Measurements from ENCODE around the gene ZNF549. TPM values are rescaled to one million over a fixed set of nuclear protein-coding genes. Genes with fewer than 3 reads are reported as not detected.

Gene ZNF549
- total and polyA plus RNA-seq, 7 experiments from 2014 or later, result 6.1 to 24.8 (median 11.3) TPM

GRCh38 chr19:57537953-57538547, 10.9 kb downstream of the ZNF549 start:
- H3K4me3 Mint-ChIP-seq, result peak overlapping the region in 1 of 10 donors; percentile 43
- H3K27me3 ChIP-seq (ENCODE audit: control insufficient read depth in 2 of 2, insufficient read depth in 2 of 2, low read length in 2 of 2), result no peaks in the 10 kb centered on the region
- peaks cover 35 to 82% (median 59%) of the 10 kb centered on the region in 3 experiments for H3K36me3 ChIP-seq (ENCODE audit: control insufficient read depth in 2 of 3, insufficient read depth in 3 of 3, low read length in 3 of 3)
- H3K36me3 Mint-ChIP-seq, result peaks cover 61 to 96% (median 94%) of the 10 kb centered on the region in 5 donors
- H3K9me3 ChIP-seq (ENCODE audit: control insufficient read depth in 2 of 3, low read length in 3 of 3), result peaks cover 37 to 94% (median 77%) of the 10 kb centered on the region in 3 experiments
- no peak overlapping the region for H3K27ac Mint-ChIP-seq
- H3K4me1 ChIP-seq (ENCODE audit: control insufficient read depth in 2 of 2, insufficient read depth in 2 of 2, low read length in 2 of 2), result no peaks in the 10 kb centered on the region
- no peaks in the 10 kb centered on the region for H3K27me3 Mint-ChIP-seq
- ATAC-seq (no peak), DNase-seq (no peak)
- peaks cover 0 to 3% (median 0%) of the 10 kb centered on the region in 7 donors for H3K4me1 Mint-ChIP-seq
- H3K27ac ChIP-seq (ENCODE audit: low read depth, low read length), result no peak overlapping the region
- intact Hi-C loops (cut with micrococcal nuclease), result no loop called here
- ChIA-PET CTCF (no interaction called here), POLR2A (no interaction called here)
- peaks cover 25 to 100% (median 83%) of the 10 kb centered on the region in 11 donors for H3K9me3 Mint-ChIP-seq
- peak overlapping the region; percentile 8 for H3K4me3 ChIP-seq (ENCODE audit: low read length)

- Histone ChIP-seq H3K4me3 (ENCODE audit: low read length) (peak overlapping the region; percentile 15), H3K27me3 (ENCODE audit: control insufficient read depth in 2 of 2, insufficient read depth in 2 of 2, low read length in 2 of 2) (no peaks in the 10 kb centered on the region), H3K9me3 (ENCODE audit: control insufficient read depth in 2 of 3, low read length in 3 of 3) (peaks cover 5 to 92% (median 39%) of the 10 kb centered on the region in 3 experiments), H3K27ac (ENCODE audit: low read depth, low read length) (no peak overlapping the region), H3K4me1 (ENCODE audit: control insufficient read depth in 2 of 2, insufficient read depth in 2 of 2, low read length in 2 of 2) (no peaks in the 10 kb centered on the region), H3K36me3 (ENCODE audit: control insufficient read depth in 2 of 3, insufficient read depth in 3 of 3, low read length in 3 of 3) (peaks cover 32 to 95% (median 32%) of the 10 kb centered on the region in 3 experiments)
- peaks cover 0 to 3% (median 0%) of the 10 kb centered on the region in 7 donors for H3K4me1 Mint-ChIP-seq
- no peak overlapping the region for H3K27ac Mint-ChIP-seq
- ATAC-seq (no peak), DNase-seq (no peak)
- no peaks in the 10 kb centered on the region for H3K27me3 Mint-ChIP-seq
- intact Hi-C loops (cut with micrococcal nuclease), result no loop called here
- H3K4me3 Mint-ChIP-seq, result no peak overlapping the region
- H3K36me3 Mint-ChIP-seq, result peaks cover 62 to 95% (median 89%) of the 10 kb centered on the region in 5 donors
- POLR2A ChIA-PET, result interaction anchor here (1.0 kb wide), 1 partner anchor 87 kb away, joined by 3 read pairs; no protein-coding TSS in a partner anchor
- H3K9me3 Mint-ChIP-seq, result peaks cover 19 to 100% (median 92%) of the 10 kb centered on the region in 11 donors
- CTCF ChIA-PET, result no interaction called here
Measured at GRCh38 chr19:57546513-57546912, 19.4 kb downstream of the ZNF549 start.

GRCh38 chr19:57552432-57552831, 25.3 kb downstream of the ZNF549 start:
- ATAC-seq, result no peak
- Histone ChIP-seq H3K27ac (ENCODE audit: low read depth, low read length) (no peak overlapping the region), H3K36me3 (ENCODE audit: control insufficient read depth in 2 of 3, insufficient read depth in 3 of 3, low read length in 3 of 3) (peaks cover 20 to 91% (median 64%) of the 10 kb centered on the region in 3 experiments), H3K4me1 (ENCODE audit: control insufficient read depth in 2 of 2, insufficient read depth in 2 of 2, low read length in 2 of 2) (no peaks in the 10 kb centered on the region), H3K9me3 (ENCODE audit: control insufficient read depth in 2 of 3, low read length in 3 of 3) (peaks cover 5 to 82% (median 38%) of the 10 kb centered on the region in 3 experiments), H3K4me3 (ENCODE audit: low read length) (no peak overlapping the region), H3K27me3 (ENCODE audit: control insufficient read depth in 2 of 2, insufficient read depth in 2 of 2, low read length in 2 of 2) (no peaks in the 10 kb centered on the region)
- Mint-ChIP-seq H3K36me3 (peaks cover 71 to 100% (median 98%) of the 10 kb centered on the region in 5 donors), H3K9me3 (peaks cover 16 to 99% (median 68%) of the 10 kb centered on the region in 11 donors), H3K27me3 (no peaks in the 10 kb centered on the region), H3K4me1 (peaks cover 0 to 11% (median 3%) of the 10 kb centered on the region in 7 donors), H3K4me3 (peak overlapping the region in 1 of 10 donors; percentile 12), H3K27ac (no peak overlapping the region)
- ChIA-PET CTCF (no interaction called here), POLR2A (no interaction called here)
- intact Hi-C loops (cut with micrococcal nuclease), result no loop called here
- no peak for DNase-seq

GRCh38 chr19:57557659-57558058, 30.5 kb downstream of the ZNF549 start:
- H3K27ac ChIP-seq (ENCODE audit: low read depth, low read length), result no peak overlapping the region
- no peak for ATAC-seq
- Mint-ChIP-seq H3K36me3 (peaks cover 31 to 70% (median 60%) of the 10 kb centered on the region in 5 donors), H3K27ac (peak overlapping the region in 4 of 9 donors; percentile 30 to 93 (median 88)), H3K4me1 (peaks cover 21 to 45% (median 33%) of the 10 kb centered on the region in 7 donors), H3K9me3 (peaks cover 3 to 85% (median 46%) of the 10 kb centered on the region in 11 donors), H3K27me3 (peaks cover 0 to 16% (median 4%) of the 10 kb centered on the region in 5 donors), H3K4me3 (peak overlapping the region in 9 of 10 donors; percentile 26 to 99 (median 97))
- H3K4me3 ChIP-seq (ENCODE audit: low read length), result peak overlapping the region; percentile 89
- ChIA-PET POLR2A (no interaction called here), CTCF (no interaction called here)
- intact Hi-C loops (cut with micrococcal nuclease), result loop anchor here in 1 of 2 donors (2.0 kb wide), 2 partner anchors 57 to 81 kb away; partner anchors contain the start of genes ZNF134 and ZNF772
- H3K36me3 ChIP-seq (ENCODE audit: control insufficient read depth in 2 of 3, insufficient read depth in 3 of 3, low read length in 3 of 3), result peaks cover 0 to 45% (median 36%) of the 10 kb centered on the region in 3 experiments
- no peaks in the 10 kb centered on the region for H3K27me3 ChIP-seq (ENCODE audit: control insufficient read depth in 2 of 2, insufficient read depth in 2 of 2, low read length in 2 of 2)
- peaks cover 16 to 19% of the 10 kb centered on the region in 2 donors for H3K4me1 ChIP-seq (ENCODE audit: control insufficient read depth in 2 of 2, insufficient read depth in 2 of 2, low read length in 2 of 2)
- peaks cover 0 to 33% (median 18%) of the 10 kb centered on the region in 3 experiments for H3K9me3 ChIP-seq (ENCODE audit: control insufficient read depth in 2 of 3, low read length in 3 of 3)
- DNase-seq, result no peak

- peak overlapping the region in 8 of 9 donors; percentile 30 to 93 (median 90) for H3K27ac Mint-ChIP-seq
- H3K27ac ChIP-seq (ENCODE audit: low read depth, low read length), result peak overlapping the region; percentile 82
- peaks cover 0 to 27% (median 14%) of the 10 kb centered on the region in 3 experiments for H3K9me3 ChIP-seq (ENCODE audit: control insufficient read depth in 2 of 3, low read length in 3 of 3)
- peak overlapping the region; percentile 87 to 99 (median 98) for H3K4me3 Mint-ChIP-seq
- ChIA-PET CTCF (no interaction called here), POLR2A (interaction anchor here (0.8 to 1.5 kb wide), 5 partner anchors 13 to 174 kb away, joined by 3 to 4 read pairs (median 3); partner anchors contain the start of gene ZNF549)
- no peaks in the 10 kb centered on the region for H3K27me3 ChIP-seq (ENCODE audit: control insufficient read depth in 2 of 2, insufficient read depth in 2 of 2, low read length in 2 of 2)
- DNase-seq, result no peak
- peaks cover 30 to 63% (median 52%) of the 10 kb centered on the region in 5 donors for H3K36me3 Mint-ChIP-seq
- H3K9me3 Mint-ChIP-seq, result peaks cover 6 to 85% (median 41%) of the 10 kb centered on the region in 11 donors
- peaks cover 21 to 45% (median 33%) of the 10 kb centered on the region in 7 donors for H3K4me1 Mint-ChIP-seq
- H3K4me3 ChIP-seq (ENCODE audit: low read length), result peak overlapping the region; percentile 89
- intact Hi-C loops (cut with micrococcal nuclease), result loop anchor here in 1 of 2 donors (2.0 kb wide), 2 partner anchors 56 to 82 kb away; partner anchors contain the start of genes ZNF134 and ZNF772
- no peak for ATAC-seq
- H3K27me3 Mint-ChIP-seq, result peaks cover 0 to 16% (median 4%) of the 10 kb centered on the region in 5 donors
- H3K36me3 ChIP-seq (ENCODE audit: control insufficient read depth in 2 of 3, insufficient read depth in 3 of 3, low read length in 3 of 3), result peaks cover 0 to 37% (median 28%) of the 10 kb centered on the region in 3 experiments
- H3K4me1 ChIP-seq (ENCODE audit: control insufficient read depth in 2 of 2, insufficient read depth in 2 of 2, low read length in 2 of 2), result peaks cover 16 to 19% of the 10 kb centered on the region in 2 donors
Measured at GRCh38 chr19:57558525-57558924, 31.4 kb downstream of the ZNF549 start.

- peaks cover 30 to 61% (median 48%) of the 10 kb centered on the region in 5 donors for H3K36me3 Mint-ChIP-seq
- peaks cover 0 to 26% (median 11%) of the 10 kb centered on the region in 3 experiments for H3K9me3 ChIP-seq (ENCODE audit: control insufficient read depth in 2 of 3, low read length in 3 of 3)
- intact Hi-C loops (cut with micrococcal nuclease), result loop anchor here (1.0 to 2.0 kb wide), 14 partner anchors 19 to 443 kb away; partner anchors contain the start of genes ZNF134 (in 2 of the 2), ZNF416 (in 2 of the 2), ZNF419 (in 2 of the 2) and ZNF549 (in 2 of the 2)
- DNase-seq, result peak in 3 of 9 donors; percentile 5 to 19 (median 14)
- CTCF ChIA-PET, result no interaction called here
- no peaks in the 10 kb centered on the region for H3K27me3 ChIP-seq (ENCODE audit: control insufficient read depth in 2 of 2, insufficient read depth in 2 of 2, low read length in 2 of 2)
- H3K4me3 Mint-ChIP-seq, result peak overlapping the region; percentile 87 to 99 (median 98)
- H3K27me3 Mint-ChIP-seq, result peaks cover 0 to 16% (median 4%) of the 10 kb centered on the region in 5 donors
- peak; percentile 14 for ATAC-seq
- peaks cover 0 to 32% (median 23%) of the 10 kb centered on the region in 3 experiments for H3K36me3 ChIP-seq (ENCODE audit: control insufficient read depth in 2 of 3, insufficient read depth in 3 of 3, low read length in 3 of 3)
- peaks cover 21 to 45% (median 33%) of the 10 kb centered on the region in 7 donors for H3K4me1 Mint-ChIP-seq
- H3K4me3 ChIP-seq (ENCODE audit: low read length), result peak overlapping the region; percentile 89
- POLR2A ChIA-PET, result interaction anchor here (0.8 to 1.5 kb wide), 5 partner anchors 13 to 175 kb away, joined by 3 to 4 read pairs (median 3); partner anchors contain the start of gene ZNF549
- H3K4me1 ChIP-seq (ENCODE audit: control insufficient read depth in 2 of 2, insufficient read depth in 2 of 2, low read length in 2 of 2), result peaks cover 16 to 19% of the 10 kb centered on the region in 2 donors
- peaks cover 9 to 85% (median 39%) of the 10 kb centered on the region in 11 donors for H3K9me3 Mint-ChIP-seq
- H3K27ac ChIP-seq (ENCODE audit: low read depth, low read length), result peak overlapping the region; percentile 82
- H3K27ac Mint-ChIP-seq, result peak overlapping the region; percentile 76 to 93 (median 91)
Measured at GRCh38 chr19:57559008-57559403, 31.9 kb downstream of the ZNF549 start.

Measured in naive thymus-derived CD4-positive, alpha-beta T cell (primary cell).